ENCODE results near the gene TNFAIP3.
A peak's percentile ranks its signal among the peaks of the same experiment; 100 is the strongest.

The TNFAIP3 gene

GRCh38 chr6:137925141-137925698 lies 58.2 kb downstream of the TNFAIP3 start:
- no peak for DNase-seq (ENCODE audit: low spot score)

- peak; percentile 15 for DNase-seq (ENCODE audit: low spot score)
These were observed 59.2 kb downstream of the TNFAIP3 start for GRCh38 chr6:137926207-137926731.

GRCh38 chr6:137926985-137927384 lies 59.9 kb downstream of the TNFAIP3 start:
- DNase-seq (ENCODE audit: low spot score), result no peak

DNA sequence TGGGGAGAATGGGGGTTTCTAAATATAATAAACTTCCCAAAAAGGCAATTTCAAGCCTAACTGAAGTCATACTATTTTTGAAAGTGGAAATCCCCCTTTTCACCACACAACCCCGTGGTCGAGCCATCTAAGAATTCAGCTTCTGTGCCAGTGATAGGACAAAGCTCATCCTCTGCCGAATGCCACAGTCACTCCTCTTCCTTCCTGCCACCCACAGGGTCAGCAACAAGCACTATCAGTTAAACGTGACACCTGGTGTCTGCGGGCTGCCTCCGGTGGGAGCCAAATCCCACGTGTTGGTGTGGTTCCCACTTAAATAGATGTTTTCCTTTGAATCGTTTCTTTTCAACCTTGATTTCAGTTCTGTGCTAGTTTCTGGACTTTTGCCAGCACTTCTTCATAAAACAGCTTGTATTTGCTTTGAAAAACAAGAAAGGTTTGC lies 60.7 kb downstream of the TNFAIP3 start:
- no peak for DNase-seq (ENCODE audit: low spot score)

GRCh38 chr6:137928286-137928685 lies 61.2 kb downstream of the TNFAIP3 start:
- no peak for DNase-seq (ENCODE audit: low spot score)

DNA sequence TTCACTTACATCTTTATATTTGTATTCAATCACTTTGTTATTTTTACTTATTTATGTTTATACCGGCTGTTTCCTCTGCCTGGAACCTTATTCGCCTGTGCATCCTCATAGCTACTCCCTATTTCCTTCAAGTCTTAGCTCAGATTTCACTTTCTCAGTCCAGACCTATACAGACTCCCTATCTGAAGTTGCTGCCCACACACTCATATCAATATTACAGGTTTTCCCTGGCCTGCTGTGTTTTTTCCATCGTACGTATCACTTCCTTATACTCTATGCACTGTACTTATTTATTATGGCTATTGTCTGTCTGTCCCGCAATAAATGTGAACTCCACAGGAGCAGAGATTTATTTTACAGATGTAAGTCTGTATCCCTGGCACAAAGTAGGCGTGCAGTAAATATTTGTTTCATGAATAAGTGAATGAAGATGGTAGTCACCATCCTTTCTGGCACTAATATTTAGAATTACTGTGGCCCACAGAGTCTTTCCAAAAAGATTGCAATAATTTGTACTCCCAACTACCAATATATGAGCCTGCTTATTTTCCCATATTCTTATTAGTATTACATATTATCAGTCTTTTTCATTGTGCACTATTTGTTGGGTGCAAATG lies 64.9 kb downstream of the TNFAIP3 start:
- no peak for DNase-seq (ENCODE audit: low spot score)
